Endodermal cell (in vitro differentiated cells): ENCODE measurements around the gene KCNJ16. TPM values are rescaled to one million over a fixed set of nuclear protein-coding genes. Genes with fewer than 3 reads are reported as not detected.

Source experiments
- DNase-seq: peaks from one replicate; pipeline ENCODE4 v3.0.0-alpha.2; 2017
- H3K27ac ChIP-seq: 2 replicates; pipeline ENCODE4 v1.5.1; 2013; ENCODE audit warnings: mild to moderate bottlenecking, low read depth, low read length, moderate library complexity
- H3K27me3 ChIP-seq: 2 replicates; pipeline ENCODE4 v1.6.1; 2013; ENCODE audit warnings: mild to moderate bottlenecking, low read length, moderate library complexity; ENCODE audit not compliant: insufficient read depth, control insufficient read depth, poor library complexity, severe bottlenecking
- H3K36me3 ChIP-seq: 2 replicates; pipeline ENCODE4 v1.7.0; 2013; ENCODE audit warnings: mild to moderate bottlenecking, low read length, moderate library complexity; ENCODE audit not compliant: control insufficient read depth, insufficient read depth
- H3K4me1 ChIP-seq: one replicate; pipeline ENCODE4 v1.7.0; 2013; ENCODE audit warnings: low read length; ENCODE audit not compliant: control insufficient read depth, insufficient read depth
- H3K4me3 ChIP-seq: 2 replicates; pipeline ENCODE4 v1.5.1; 2013; ENCODE audit warnings: mild to moderate bottlenecking, low read length, moderate library complexity
- H3K9ac ChIP-seq: 2 replicates; pipeline ENCODE4 v1.6.1; 2013; ENCODE audit warnings: mild to moderate bottlenecking, low read length, moderate library complexity; ENCODE audit not compliant: poor library complexity, severe bottlenecking; ENCODE audit errors: extremely low read depth
- H3K9me3 ChIP-seq: 2 replicates; pipeline ENCODE4 v1.6.1; 2013; ENCODE audit warnings: mild to moderate bottlenecking, low read length, moderate library complexity; ENCODE audit not compliant: control insufficient read depth
- H3K27ac Mint-ChIP-seq: 2 replicates; pipeline ENCODE4 v1.8.0; 2020; ENCODE audit warnings: mixed read lengths
- H3K27me3 Mint-ChIP-seq: 2 replicates; pipeline ENCODE4 v1.8.0; 2021; ENCODE audit warnings: mild to moderate bottlenecking, mixed read lengths; ENCODE audit not compliant: insufficient read depth
- H3K36me3 Mint-ChIP-seq: 2 replicates; pipeline ENCODE4 v1.8.0; 2020; ENCODE audit warnings: low read depth, mixed read lengths
- H3K4me1 Mint-ChIP-seq: 2 replicates; pipeline ENCODE4 v1.8.0; 2020; ENCODE audit warnings: mixed read lengths
- H3K4me3 Mint-ChIP-seq: 2 replicates; pipeline ENCODE4 v1.8.0; 2020; ENCODE audit warnings: mild to moderate bottlenecking, moderate library complexity, mixed read lengths
- H3K9me3 Mint-ChIP-seq: 2 replicates; pipeline ENCODE4 v1.8.0; 2020; ENCODE audit warnings: mild to moderate bottlenecking, mixed read lengths
- CTCF ChIP-seq: fragments of 200-600 bp; sonication (generic); conservative IDR thresholded peaks from 2 replicates; pipeline ENCODE4 v1.5.0; 2021; ENCODE audit warnings: antibody characterized with exemption, mild to moderate bottlenecking
- WGBS, 2 experiments: methylation state at CpG; one replicate each; pipeline versions ENCODE4 v1.1.5 to v1.1.7; 2013; ENCODE audit warnings: missing lambda C conversion rate in 2 of 2, mixed read lengths in 1 of 2; ENCODE audit not compliant: insufficient coverage in 1 of 2, insufficient read length in 1 of 2; 5-methylcytosine and 5-hydroxymethylcytosine counted together
- total RNA-seq, 2 donors: library from RNA; stranded (reverse); fragmentation: NEBNext Ultra II Directional in 1 of 2; extraction: Animal tissue kit (Norgen Biotek cat#: 25700) in 1 of 2; gene quantifications; 2 replicates in 1 of 2; 3 replicates in 1 of 2; pipeline ENCODE4 v1.2.1, GENCODE V29; 2021

The KCNJ16 gene
- total RNA-seq, 2 donors from 2014 or later, result 0.68 to 1.5 TPM

DNA sequence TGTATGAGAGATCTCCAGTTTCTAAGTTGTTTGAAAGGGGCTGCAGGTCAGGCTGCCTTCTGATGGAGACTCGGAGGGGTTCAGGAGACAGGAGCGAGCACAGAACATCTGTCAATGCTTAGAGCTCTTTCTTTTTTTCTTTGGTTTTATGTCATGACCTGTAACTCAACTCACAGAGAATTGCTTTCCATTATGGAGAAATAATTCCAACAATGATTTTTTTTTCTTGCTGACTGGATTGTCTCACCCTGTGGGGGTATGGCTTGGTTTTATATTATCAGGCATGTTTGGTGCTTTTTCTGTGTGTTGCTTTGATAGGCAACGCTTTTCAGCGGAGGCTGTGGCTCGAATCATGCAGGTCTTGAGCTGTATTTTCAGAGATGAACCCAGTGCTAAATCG, 83.6 kb downstream of the KCNJ16 start:
- no peak overlapping the region for H3K27ac ChIP-seq
- Mint-ChIP-seq H3K27me3 (no peaks in the 10 kb centered on the region), H3K9me3 (no peaks in the 10 kb centered on the region), H3K27ac (no peak overlapping the region), H3K4me3 (no peak overlapping the region), H3K4me1 (peaks cover 3% of the 10 kb centered on the region), H3K36me3 (no peaks in the 10 kb centered on the region)
- no peak overlapping the region for H3K9ac ChIP-seq
- H3K27me3 ChIP-seq, result no peaks in the 10 kb centered on the region
- 90 to 94% methylated on average over 5 to 6 of the region's 6 CpGs for WGBS, 2 experiments
- H3K36me3 ChIP-seq, result no peaks in the 10 kb centered on the region
- no peak for DNase-seq
- no peaks in the 10 kb centered on the region for H3K4me1 ChIP-seq
- H3K4me3 ChIP-seq, result no peak overlapping the region
- no peak for TF ChIP-seq CTCF
- no peaks in the 10 kb centered on the region for H3K9me3 ChIP-seq

GRCh38 chr17:70159980-70160379, 85.0 kb downstream of the KCNJ16 start:
- Mint-ChIP-seq H3K27ac (no peak overlapping the region), H3K9me3 (peaks cover 2% of the 10 kb centered on the region), H3K36me3 (no peaks in the 10 kb centered on the region), H3K4me1 (peaks cover 3% of the 10 kb centered on the region), H3K4me3 (no peak overlapping the region), H3K27me3 (no peaks in the 10 kb centered on the region)
- no peak for DNase-seq
- Histone ChIP-seq H3K4me1 (no peaks in the 10 kb centered on the region), H3K9ac (no peak overlapping the region), H3K36me3 (no peaks in the 10 kb centered on the region), H3K27ac (no peak overlapping the region), H3K27me3 (no peaks in the 10 kb centered on the region), H3K9me3 (no peaks in the 10 kb centered on the region), H3K4me3 (no peak overlapping the region)
- WGBS, 2 experiments, result 60% methylated on average over 1 of the region's 2 CpGs; no CpG with 5 or more reads in 1 of the 2 experiments
- no peak for TF ChIP-seq CTCF

GRCh38 chr17:70161519-70161918, 86.5 kb downstream of the KCNJ16 start:
- Mint-ChIP-seq H3K27me3 (no peaks in the 10 kb centered on the region), H3K9me3 (peaks cover 2% of the 10 kb centered on the region), H3K36me3 (no peaks in the 10 kb centered on the region), H3K4me3 (no peak overlapping the region), H3K4me1 (peaks cover 3% of the 10 kb centered on the region), H3K27ac (no peak overlapping the region)
- Histone ChIP-seq H3K27ac (no peak overlapping the region), H3K27me3 (no peaks in the 10 kb centered on the region), H3K4me3 (no peak overlapping the region), H3K9ac (no peak overlapping the region), H3K9me3 (no peaks in the 10 kb centered on the region), H3K4me1 (no peaks in the 10 kb centered on the region), H3K36me3 (no peaks in the 10 kb centered on the region)
- no CpG with 5 or more reads among the region's 1 CpG for WGBS, 2 experiments
- DNase-seq, result no peak
- TF ChIP-seq CTCF, result no peak
